Activated T-helper 1 cell treated with anti-CD3 and anti-CD28 coated beads, Interleukin-2, amount 50 U/mL, for 16 hours (primary cell): ENCODE results near the gene ZNF668.

Experiments
- DNase-seq, 2 donors: peaks; one replicate each; pipeline ENCODE4 v3.0.0-alpha.2; 2020; ENCODE audit warnings: low read depth in 1 of 2, low spot score in 1 of 2

The ZNF668 gene

DNA sequence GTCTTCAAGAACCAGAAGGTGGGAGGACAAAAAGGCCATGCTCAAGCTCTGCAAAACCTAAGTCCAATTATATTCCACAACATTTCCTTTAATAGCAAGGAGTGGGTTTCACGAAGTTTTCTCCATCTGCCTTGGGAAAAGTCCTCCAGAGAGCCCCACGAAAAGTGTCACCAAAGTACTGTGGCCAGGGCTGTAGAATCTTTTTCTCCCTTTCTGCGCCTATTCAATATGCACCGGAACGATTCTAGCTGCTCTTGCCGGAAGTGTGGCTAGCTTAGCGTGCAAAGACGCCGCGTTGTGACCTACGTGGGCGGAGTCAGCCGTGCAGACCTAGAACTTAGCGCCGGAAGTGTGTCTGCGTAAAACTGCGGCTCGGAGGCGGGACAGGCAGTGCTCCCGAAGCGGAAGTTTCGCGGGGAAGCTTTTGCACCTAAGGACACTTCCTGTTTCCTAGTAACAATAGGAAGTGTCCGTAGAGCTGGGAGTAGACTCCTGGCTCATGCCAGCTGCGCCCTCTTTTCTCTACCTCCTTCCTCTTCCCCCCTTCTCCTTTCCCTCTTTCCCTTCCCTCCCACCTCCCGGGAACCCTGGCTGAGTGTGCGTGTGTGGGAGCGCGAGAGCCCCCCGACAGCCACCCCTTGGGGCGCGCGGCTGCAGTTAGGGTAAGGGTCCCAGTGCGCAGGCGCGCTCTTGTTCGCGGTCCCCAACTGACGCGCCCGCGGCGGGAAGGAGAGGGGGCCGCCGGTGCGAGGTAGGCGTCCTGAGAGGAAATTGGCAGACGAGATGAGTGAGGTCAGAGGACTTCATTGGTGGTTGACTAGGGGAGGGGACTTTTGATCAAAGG, at the start of gene ZNF668, which contains the start of gene ZNF646:
Gene ZNF668 (minus strand): TSS at position 271 of the 844 bp plus-strand sequence. CDS start 9,781 bp downstream, outside the sequence.
Gene ZNF646 (plus strand): TSS at position 453 of the 844 bp plus-strand sequence. CDS start 1,903 bp downstream, outside the sequence.
- DNase-seq: peak; percentile 93 to 96

DNA sequence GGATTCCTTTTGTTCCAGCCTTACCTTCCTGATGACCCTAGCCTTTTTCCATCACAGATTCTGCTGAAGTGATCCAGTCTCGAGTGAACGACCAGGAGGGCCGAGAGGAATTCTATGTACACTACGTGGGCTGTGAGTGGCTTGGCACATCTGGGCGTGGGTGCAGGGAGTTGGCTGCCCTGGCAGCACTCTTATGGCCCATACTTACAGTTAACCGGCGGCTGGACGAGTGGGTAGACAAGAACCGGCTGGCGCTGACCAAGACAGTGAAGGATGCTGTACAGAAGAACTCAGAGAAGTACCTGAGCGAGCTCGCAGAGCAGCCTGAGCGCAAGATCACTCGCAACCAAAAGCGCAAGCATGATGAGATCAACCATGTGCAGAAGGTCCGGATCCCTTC, 46.1 kb upstream of the ZNF668 start:
- DNase-seq: no peak

DNA sequence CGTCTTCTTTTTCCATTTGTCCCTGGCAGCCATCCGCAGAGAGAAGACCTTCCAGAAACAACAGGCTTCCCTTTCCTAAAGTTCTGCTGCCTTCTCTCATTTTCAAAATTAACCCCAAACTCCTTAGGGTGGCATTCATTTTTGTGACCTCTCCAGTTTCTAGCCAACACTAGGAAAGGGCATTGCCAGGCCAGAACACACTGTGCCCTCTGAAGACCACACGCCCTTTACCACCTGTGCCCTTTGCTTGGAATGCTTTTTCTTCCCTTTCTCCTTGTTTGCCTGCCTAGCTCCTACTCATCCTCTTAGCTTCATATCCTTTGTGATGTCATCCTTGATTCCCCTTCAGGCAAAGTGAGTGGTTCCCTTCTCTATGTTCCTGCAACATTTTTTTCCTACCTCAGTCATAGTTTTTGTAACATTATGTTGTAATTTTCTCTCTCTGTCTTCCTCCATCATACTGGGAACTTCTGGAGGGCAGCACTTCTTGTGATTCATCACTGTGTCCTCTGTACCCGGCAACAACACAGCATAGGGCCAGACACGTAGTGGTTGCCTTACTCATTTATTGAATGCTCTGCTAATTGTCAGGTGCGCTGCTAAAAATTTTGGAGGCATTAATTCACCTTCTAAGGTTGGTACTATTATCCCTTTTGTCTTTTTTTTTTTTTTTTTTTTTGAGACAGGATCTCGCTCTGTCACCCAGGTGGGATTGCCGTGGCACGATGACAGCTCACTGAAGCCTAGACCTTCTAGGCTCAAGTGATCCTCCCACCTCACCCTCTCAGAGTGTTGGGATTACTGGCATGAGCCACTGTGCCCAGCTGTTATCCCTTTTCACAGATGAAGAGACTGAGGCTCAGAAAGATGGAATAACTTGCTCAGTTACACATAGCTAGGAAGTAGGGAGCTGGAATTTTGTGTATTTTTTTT, 44.4 kb upstream of the ZNF668 start:
- no peak for DNase-seq

DNA sequence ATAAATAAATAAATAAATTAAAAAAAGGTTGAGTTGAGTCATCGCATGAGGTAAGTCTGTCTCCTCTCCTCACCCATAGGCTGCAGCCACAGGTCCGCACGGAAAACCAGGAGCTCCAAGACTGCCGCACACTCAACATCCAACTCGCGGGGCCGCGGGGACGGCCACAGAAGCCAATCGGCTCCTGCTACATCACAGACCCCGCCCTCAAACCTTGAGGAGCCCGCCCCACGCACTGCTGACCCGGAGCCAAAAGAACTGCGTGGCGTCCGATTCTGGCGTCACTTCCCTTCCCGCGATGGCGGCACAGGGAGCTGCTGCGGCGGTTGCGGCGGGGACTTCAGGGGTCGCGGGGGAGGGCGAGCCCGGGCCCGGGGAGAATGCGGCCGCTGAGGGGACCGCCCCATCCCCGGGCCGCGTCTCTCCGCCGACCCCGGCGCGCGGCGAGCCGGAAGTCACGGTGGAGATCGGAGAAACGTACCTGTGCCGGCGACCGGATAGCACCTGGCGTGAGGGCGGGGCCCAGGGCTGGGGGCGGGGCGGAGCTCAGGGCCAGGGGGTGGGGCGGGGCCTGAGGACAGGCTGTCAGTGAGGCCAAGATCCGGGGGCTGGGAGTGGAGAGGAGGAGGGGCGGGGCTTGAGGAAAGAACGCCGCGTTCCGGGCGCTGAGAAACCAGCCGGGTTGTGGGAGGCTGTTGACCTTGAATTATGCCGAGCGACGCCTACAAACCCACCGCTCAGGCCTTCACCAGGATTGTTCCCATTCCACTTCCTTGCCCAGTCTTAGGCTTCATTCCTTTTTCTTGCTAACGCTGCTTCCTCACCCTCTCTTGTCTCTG, 43.6 kb upstream of the ZNF668 start, which contains the start of gene KAT8:
Gene KAT8 (plus strand): TSS at position 281 of the 839 bp plus-strand sequence. CDS start 18 bp downstream, at position 299.
- DNase-seq: peak; percentile 92 to 95

DNA sequence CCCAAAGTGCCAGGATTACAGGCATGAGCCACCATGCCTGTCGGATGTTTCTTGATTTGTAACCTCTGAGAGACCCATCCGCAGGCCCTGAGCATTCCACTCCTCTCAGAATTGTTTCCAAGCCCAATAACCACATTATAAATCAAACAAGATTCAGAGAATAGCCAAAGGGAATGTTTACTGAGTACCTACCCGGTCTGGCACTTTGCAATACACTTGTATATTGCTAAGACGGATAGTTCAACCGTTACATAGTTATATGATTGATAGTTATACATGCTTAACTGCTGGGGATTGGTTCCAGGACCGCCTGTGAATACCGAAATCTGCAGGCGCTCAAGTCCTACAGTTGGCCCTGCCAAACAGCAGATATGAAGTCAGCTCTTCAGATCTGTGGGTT, 40.4 kb upstream of the ZNF668 start:
- no peak for DNase-seq

DNA sequence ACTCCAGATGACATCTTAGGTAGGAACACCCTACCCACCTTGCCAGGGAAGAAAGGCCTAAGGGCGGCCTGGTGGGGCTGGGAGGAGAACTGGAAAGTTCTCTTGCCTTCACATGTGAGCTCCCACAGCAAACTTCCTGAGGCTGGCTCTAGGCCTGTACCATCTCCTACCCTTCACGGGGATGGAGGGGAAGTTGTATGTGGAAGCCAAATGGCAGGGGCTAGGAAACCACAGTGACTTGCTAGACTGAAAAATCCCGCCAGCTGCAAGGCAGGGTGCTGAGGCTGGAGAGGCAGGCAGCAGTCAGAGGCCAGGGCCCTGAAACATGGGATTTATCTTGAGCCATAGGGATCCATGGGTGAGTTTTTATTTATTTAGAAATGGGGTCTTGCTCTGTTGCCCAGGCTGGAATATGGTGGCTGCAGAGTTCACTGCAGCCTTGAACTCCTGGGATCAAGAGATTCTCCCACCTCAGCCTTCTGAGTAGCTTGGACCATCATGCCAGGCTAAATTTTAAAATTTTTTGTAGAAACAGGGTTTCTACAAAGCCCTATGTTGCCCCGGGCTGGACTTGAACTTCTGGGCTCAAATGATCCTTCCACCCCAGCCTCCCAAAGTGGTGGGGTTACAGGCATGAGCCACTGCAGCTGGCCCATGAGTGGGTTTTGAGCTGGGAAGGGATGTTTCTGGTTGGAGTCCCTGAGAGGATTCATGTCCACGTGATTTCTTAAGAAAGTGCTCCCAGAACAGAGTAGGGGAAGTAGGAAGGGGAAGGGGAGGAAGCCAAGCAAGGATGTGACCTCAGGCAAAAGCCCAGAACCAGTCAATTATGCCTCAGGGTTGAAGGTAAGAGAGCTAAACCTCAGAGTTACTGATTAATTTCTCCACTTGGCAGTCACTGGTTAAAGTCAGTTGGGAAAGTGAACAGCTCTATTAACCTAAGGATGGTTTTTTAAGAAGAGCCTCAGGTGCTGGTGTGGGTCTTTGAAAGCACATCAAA, 39.4 kb upstream of the ZNF668 start:
- no peak for DNase-seq

DNA sequence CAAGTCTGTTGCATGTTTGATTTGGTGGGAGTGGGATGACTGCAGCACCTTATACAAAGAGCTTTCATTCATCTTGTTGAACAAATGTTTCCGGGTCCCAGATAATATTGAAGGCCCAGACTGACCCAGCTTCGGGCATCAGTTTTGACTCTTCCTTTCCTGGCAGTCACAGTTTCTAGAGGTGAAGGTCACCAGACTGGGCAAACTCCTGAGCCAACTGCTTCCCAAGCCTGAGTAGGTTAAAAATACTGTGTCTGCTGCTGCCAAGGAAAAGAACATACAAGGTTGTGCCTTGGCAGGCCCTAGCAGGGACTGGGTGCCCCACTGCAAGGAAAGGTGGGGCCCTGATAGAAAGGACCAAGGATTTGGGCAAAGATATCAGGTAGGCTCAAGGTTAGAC, 38.7 kb upstream of the ZNF668 start:
- no peak for DNase-seq

DNA sequence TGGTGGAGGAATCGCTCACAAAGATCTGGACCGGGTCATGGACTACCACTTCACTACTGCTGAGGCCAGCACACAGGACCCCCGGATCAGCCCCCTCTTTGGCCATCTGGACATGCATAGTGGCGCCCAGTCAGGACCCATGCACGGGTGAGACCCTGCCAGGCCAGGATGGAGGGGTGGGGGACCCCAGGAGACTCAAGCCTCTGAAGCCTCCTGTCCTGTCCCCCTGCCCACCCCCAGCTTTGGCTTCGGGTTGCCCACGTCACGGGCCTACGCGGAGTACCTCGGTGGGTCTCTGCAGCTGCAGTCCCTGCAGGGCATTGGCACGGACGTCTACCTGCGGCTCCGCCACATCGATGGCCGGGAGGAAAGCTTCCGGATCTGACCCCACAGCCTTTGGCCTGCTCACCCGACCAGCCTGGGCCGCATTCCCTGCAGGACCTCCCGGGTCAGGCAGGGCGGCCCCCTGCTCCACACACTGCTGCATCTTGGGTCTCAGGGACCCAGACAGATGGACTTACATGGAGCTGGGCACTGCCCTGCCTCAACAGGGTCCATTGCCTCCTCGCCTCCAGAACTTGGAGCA, 37.9 kb upstream of the ZNF668 start:
- DNase-seq: no peak

DNA sequence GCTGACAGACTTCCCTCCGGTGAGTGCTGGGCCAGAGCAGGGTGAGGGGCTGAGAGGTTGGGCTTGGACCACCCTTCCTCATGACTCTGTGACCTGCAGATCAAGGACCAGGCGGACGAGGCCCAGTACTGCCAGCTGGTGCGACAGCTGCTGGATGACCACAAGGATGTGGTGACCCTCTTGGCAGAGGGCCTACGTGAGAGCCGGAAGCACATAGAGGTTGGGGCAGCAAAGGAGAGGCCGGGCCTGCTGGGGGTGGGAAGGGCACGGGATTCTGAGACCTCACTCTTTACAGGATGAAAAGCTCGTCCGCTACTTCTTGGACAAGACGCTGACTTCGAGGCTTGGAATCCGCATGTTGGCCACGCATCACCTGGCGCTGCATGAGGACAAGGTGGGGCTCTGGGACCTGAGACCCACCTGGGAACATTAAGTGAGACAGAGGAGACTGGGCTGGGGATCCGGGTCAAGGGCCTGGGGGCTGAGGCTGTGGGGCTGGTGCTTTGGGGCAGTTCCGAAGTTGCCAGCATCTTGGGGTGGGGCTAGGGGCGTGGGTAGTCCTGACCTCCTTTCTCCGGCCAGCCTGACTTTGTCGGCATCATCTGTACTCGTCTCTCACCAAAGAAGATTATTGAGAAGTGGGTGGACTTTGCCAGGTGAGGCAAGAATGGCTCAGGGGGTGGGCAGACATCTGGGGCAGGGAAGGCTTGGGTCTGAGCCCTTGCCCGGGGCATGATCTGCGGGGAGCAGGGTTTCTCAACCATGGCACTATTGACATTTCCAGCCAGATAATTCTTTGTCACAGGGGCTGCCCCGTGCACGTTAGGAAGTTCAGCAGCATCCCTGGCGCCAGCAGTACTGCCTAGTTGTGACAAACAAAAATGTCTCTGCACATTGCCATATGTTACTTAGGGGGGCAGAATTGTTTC, 36.3 kb upstream of the ZNF668 start:
- DNase-seq: no peak

DNA sequence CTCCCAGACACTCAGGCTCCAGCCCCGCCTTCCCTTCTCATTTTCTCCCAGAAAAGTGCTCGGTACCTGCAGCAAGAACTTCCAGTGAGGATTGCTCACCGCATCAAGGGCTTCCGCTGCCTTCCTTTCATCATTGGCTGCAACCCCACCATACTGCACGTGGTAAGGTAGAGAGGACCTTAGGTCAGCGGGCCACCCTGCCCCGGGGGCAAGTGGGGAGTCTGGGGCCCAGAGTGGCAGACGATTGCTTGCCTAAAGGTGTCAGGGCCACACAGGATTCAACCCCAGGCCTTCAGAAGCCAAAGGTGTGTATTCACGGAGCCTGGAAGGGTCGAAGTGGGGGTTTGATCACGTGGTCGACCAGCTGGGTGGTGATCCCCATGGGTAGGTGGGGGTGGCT, 35.6 kb upstream of the ZNF668 start:
- no peak for DNase-seq

DNA sequence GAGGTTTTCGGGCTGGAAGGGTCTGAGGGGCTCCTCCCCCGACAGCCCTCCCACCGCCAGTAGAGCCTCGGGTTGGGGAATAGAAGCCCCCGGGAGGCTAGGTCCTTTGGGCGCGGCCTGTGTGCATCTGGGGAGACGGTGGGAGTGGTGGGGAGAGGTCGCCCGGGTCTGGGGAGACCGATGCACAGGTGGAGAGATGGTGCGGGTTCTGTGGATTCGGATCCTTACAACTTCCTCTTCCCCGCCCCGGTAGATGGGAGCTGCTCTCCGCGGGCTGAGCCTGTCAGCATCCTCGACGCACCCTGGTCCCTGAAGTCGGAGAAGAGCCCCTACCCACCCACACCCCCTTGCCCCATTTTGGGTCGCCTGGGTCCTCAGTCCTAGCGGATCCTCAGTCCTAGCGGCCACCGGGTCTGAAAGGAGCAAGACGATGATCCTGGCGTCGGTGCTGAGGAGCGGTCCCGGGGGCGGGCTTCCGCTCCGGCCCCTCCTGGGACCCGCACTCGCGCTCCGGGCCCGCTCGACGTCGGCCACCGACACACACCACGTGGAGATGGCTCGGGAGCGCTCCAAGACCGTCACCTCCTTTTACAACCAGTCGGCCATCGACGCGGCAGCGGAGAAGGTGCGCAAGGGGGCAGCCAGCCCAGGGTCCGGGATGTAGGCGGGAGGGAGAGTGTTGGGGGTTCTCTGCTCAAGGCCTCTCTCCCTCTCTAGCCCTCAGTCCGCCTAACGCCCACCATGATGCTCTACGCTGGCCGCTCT, 34.9 kb upstream of the ZNF668 start:
- DNase-seq: no peak

DNA sequence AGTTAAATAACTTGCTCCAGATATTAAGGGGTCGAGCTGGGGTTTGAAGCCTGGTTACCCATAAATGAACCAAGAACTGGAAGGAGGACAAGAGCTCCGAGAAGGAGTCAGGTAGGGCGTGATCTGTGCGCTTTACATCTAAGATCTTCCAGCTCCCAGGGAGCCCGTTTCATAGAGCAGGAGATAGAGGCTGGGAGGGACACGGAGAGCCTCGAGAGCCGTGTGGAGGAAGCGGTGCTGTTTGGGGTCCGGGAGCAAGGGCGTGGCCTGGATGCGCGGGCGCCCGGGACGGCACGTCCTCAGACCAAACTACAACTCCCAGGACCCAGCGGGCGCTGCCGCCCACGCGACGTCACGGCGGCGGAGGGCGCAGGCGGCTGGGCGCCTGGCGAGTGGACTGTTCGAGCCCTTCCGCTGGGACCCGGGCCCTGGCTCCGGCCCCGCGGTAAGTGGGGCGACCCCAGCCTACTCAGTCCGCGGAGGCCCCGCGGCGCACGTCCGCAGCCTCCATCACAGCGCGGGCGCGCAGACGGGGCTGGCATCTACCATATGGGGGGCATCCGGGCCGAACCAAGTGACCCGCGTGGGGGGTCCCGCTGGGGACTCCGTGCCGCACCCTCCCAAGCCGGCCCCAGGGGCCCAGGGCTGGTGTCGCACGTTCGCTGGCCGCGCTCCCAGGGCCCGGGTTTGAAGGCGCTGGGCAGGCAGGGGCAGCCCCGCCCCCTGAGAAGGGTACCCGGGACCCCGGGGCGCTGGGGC, 34.2 kb upstream of the ZNF668 start, which contains the start of gene BCKDK:
Gene BCKDK (plus strand): TSS at position 352 of the 759 bp plus-strand sequence. CDS start 838 bp downstream, outside the sequence.
- DNase-seq: peak; percentile 26 to 55

DNA sequence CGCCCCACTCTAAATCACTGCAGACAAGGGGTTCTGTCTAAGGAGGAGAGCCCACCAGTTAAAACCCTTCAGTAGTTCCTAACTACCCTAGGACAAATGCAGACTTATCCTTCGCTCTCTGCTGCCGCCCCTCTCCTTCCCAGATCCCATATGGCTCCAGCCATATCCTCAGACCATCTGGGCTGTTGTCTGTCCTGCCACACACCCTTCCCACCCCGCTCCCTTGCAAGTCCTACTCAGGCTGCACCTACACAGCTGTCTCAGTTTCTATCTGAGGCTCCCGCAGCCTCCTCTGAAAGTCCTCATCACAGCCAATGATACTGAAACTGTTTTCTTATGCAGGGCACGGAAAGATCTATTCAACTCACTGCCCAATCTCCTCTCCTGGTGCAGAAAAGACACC, 33.4 kb upstream of the ZNF668 start:
- DNase-seq: no peak

DNA sequence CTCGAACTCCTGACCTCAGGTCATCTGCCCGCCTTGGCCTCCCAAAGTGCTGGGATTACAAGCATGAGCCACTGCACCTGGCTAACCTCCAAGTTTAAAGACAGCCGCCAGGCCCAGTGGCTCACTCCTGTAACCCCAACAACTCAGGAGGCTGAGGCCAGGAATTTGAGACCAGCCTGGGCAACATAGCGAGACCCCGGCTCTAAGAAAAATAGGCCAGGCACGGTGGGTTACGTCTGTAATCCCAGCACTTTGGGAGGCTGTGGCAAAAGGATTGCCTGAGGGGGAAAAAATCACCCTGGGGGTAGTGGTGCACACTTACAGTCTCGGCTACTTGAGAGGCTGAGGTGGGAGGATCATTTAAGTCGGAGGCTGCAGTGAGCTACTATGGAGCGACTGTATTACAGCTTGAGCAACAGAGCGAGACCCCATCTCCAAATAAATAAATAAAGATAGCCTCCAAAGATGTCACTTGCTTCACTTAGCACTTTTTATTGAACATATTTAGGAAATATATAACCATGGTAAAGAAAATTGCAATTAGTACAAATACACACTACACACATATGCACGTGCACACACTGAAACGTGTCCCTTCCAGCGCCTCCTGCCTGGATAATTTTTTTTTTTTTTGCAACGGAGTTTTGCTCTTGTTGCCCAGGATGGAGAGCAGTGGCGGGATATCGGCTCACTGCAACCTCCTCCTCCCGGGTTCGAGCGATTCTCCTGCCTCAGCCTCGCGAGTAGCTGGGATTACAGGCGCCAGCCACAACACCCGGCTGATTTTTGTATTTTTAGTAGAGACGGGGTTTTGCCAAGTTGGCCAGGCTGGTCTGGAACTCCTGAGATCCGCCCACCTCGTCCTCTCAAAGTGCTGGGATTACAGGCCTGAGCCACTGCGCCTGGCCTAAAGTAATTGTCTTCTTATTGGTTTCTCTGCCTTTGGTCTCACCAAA, 32.7 kb upstream of the ZNF668 start:
- no peak for DNase-seq

DNA sequence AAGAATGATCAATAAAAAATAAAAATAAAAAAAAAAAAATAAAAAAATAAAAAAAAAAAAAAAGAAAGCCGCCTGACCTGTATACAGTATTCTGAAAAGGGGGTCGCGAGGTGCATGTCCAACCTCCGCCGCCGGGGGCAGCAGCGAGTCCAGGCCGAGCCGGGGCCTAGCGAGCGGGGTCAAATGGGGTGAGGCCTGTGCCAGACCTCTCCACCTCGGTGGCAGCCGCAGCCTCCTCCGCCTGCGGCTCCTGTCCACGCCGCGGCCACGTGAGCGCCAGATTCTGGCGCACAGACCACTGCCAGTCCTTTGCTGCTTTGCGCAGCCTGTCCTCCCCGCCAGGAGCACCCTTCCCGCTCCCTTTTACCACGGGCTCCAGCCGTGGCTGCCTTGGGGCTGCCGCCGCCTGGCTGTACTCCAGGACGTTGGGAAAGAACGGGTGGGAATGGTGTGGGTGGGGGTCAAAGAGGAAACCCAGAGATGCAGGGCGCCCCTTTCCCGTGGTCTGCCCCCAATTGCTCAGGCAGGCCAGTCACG, 31.7 kb upstream of the ZNF668 start:
- peak; percentile 62 to 63 for DNase-seq
